H9 (cell line): Measurements from ENCODE around the gene LIF. TPM values are rescaled to one million over a fixed set of nuclear protein-coding genes. Genes with fewer than 3 reads are reported as not detected.
"Not testable (repeated sequence)": the region's sequence is repeated elsewhere in the genome, so short reads cannot be mapped to it uniquely, and the experiment has no call there.

Experiments used
- DNase-seq: peaks from one replicate; pipeline ENCODE4 v3.0.0-alpha.2; 2017
- H2AFZ ChIP-seq: one replicate; pipeline ENCODE4 v1.6.1; 2013; ENCODE audit warnings: mild to moderate bottlenecking, low read length, control low read depth, moderate library complexity
- H2AK5ac ChIP-seq: 2 replicates; pipeline ENCODE4 v1.6.1; 2013; ENCODE audit warnings: low read length, control low read depth, mixed read lengths; ENCODE audit not compliant: insufficient read length
- H2BK120ac ChIP-seq: one replicate; pipeline ENCODE4 v1.6.1; 2013; ENCODE audit warnings: low read depth, mild to moderate bottlenecking, low read length, control low read depth, inconsistent platforms; ENCODE audit not compliant: poor library complexity, severe bottlenecking
- H2BK12ac ChIP-seq: 2 replicates; pipeline ENCODE4 v1.6.1; 2013; ENCODE audit warnings: low read length, control low read depth, mixed read lengths, low read depth; ENCODE audit not compliant: insufficient read length
- H2BK15ac ChIP-seq: 2 replicates; pipeline ENCODE4 v1.6.1; 2013; ENCODE audit warnings: low read depth, low read length, control low read depth
- H2BK20ac ChIP-seq: one replicate; pipeline ENCODE4 v1.6.1; 2013; ENCODE audit warnings: low read depth, mild to moderate bottlenecking, low read length, control low read depth, inconsistent platforms; ENCODE audit not compliant: poor library complexity, severe bottlenecking
- H2BK5ac ChIP-seq: 2 replicates; pipeline ENCODE4 v1.6.1; 2013; ENCODE audit warnings: low read length, control low read depth, mixed read lengths; ENCODE audit not compliant: insufficient read length
- H3K14ac ChIP-seq: 2 replicates; pipeline ENCODE4 v1.6.1; 2013; ENCODE audit warnings: low read length, control low read depth; ENCODE audit not compliant: insufficient read depth
- H3K18ac ChIP-seq: 2 replicates; pipeline ENCODE4 v1.6.1; 2013; ENCODE audit warnings: low read depth, mild to moderate bottlenecking, mixed read lengths, low read length, control low read depth; ENCODE audit not compliant: insufficient read length
- H3K23ac ChIP-seq: 2 replicates; pipeline ENCODE4 v1.6.1; 2013; ENCODE audit warnings: low read length, control low read depth, mixed read lengths, low read depth; ENCODE audit not compliant: insufficient read length
- H3K23me2 ChIP-seq: 2 replicates; pipeline ENCODE4 v1.6.1; 2013; ENCODE audit warnings: low read depth, mild to moderate bottlenecking, mixed read lengths, low read length, control low read depth; ENCODE audit not compliant: insufficient read length, poor library complexity, severe bottlenecking
- H3K27ac ChIP-seq: 2 replicates; pipeline ENCODE4 v1.5.1; 2013; ENCODE audit warnings: low read length, control low read depth, mixed read lengths, low read depth; ENCODE audit not compliant: insufficient read length
- H3K27me3 ChIP-seq: 2 replicates; pipeline ENCODE4 v1.6.1; 2013; ENCODE audit warnings: low read length, control low read depth, inconsistent platforms; ENCODE audit not compliant: insufficient read depth
- H3K4ac ChIP-seq: 2 replicates; pipeline ENCODE4 v1.6.1; 2013; ENCODE audit warnings: low read depth, mild to moderate bottlenecking, control low read depth, inconsistent platforms, low read length, moderate library complexity
- H3K4me1 ChIP-seq: 2 replicates; pipeline ENCODE4 v1.6.1; 2013; ENCODE audit warnings: low read length, control low read depth, inconsistent platforms; ENCODE audit not compliant: insufficient read depth
- H3K4me2 ChIP-seq: 2 replicates; pipeline ENCODE4 v1.6.1; 2013; ENCODE audit warnings: low read length, control low read depth, mixed read lengths; ENCODE audit not compliant: insufficient read length, insufficient read depth
- H3K56ac ChIP-seq: 2 replicates; pipeline ENCODE4 v1.6.1; 2013; ENCODE audit warnings: low read depth, mild to moderate bottlenecking, mixed read lengths, low read length, control low read depth; ENCODE audit not compliant: insufficient read length
- H3K79me1 ChIP-seq: 2 replicates; pipeline ENCODE4 v1.6.1; 2013; ENCODE audit warnings: low read depth, mild to moderate bottlenecking, moderate library complexity, low read length, control low read depth, inconsistent platforms; ENCODE audit not compliant: insufficient read depth, poor library complexity, severe bottlenecking
- H3K79me2 ChIP-seq: 2 replicates; pipeline ENCODE4 v1.6.1; 2013; ENCODE audit warnings: low read length, control low read depth, inconsistent platforms; ENCODE audit not compliant: insufficient read depth
- H3K9ac ChIP-seq: 2 replicates; pipeline ENCODE4 v1.6.1; 2013; ENCODE audit warnings: low read length, control low read depth, mixed read lengths; ENCODE audit not compliant: insufficient read length; ENCODE audit errors: extremely low read depth
- H3K9me3 ChIP-seq: one replicate; pipeline ENCODE4 v1.6.1; 2013; ENCODE audit warnings: low read depth, low read length, inconsistent platforms; ENCODE audit not compliant: control insufficient read depth
- H3T11ph ChIP-seq: one replicate; pipeline ENCODE4 v1.6.1; 2013; ENCODE audit warnings: mild to moderate bottlenecking, low read length, control low read depth, inconsistent platforms
- H4K20me1 ChIP-seq: one replicate; pipeline ENCODE4 v1.6.1; 2013; ENCODE audit not compliant: control insufficient read depth, insufficient read length, insufficient read depth
- H4K5ac ChIP-seq: 2 replicates; pipeline ENCODE4 v1.6.1; 2013; ENCODE audit warnings: low read depth, mild to moderate bottlenecking, mixed read lengths, low read length, control low read depth; ENCODE audit not compliant: insufficient read length
- H4K8ac ChIP-seq: replicated peaks from 2 replicates; pipeline ENCODE4 v1.6.1; 2013; ENCODE audit warnings: low read length, control low read depth, mixed read lengths, low read depth; ENCODE audit not compliant: insufficient read length
- H4K91ac ChIP-seq: 2 replicates; pipeline ENCODE4 v1.6.1; 2013; ENCODE audit warnings: low read depth, mild to moderate bottlenecking, moderate library complexity, mixed read lengths, low read length, control low read depth; ENCODE audit not compliant: insufficient read length
- H3K27ac Mint-ChIP-seq, 3 experiments: 2 replicates in 2 of 3; 3 replicates in 1 of 3; pipeline ENCODE4 v1.8.0; 2020 to 2021; ENCODE audit warnings: mixed read lengths in 3 of 3, mild to moderate bottlenecking in 1 of 3, moderate library complexity in 1 of 3
- H3K27me3 Mint-ChIP-seq: 2 replicates; pipeline ENCODE4 v1.8.0; 2021; ENCODE audit warnings: low read depth, mild to moderate bottlenecking, moderate library complexity, mixed read lengths
- H3K36me3 Mint-ChIP-seq, 3 experiments: 2 replicates in 2 of 3; 3 replicates in 1 of 3; pipeline ENCODE4 v1.8.0; 2020 to 2021; ENCODE audit warnings: low read depth in 3 of 3, mixed read lengths in 3 of 3; ENCODE audit not compliant: insufficient read depth in 1 of 3
- H3K4me1 Mint-ChIP-seq, 2 experiments: 2 replicates each; pipeline ENCODE4 v1.8.0; 2020; ENCODE audit warnings: mixed read lengths in 2 of 2
- H3K4me3 Mint-ChIP-seq, 2 experiments: 2 replicates in 1 of 2; 3 replicates in 1 of 2; pipeline ENCODE4 v1.8.0; 2020 to 2021; ENCODE audit warnings: mild to moderate bottlenecking in 2 of 2, mixed read lengths in 2 of 2, moderate library complexity in 1 of 2
- H3K9me3 Mint-ChIP-seq, 2 experiments: 2 replicates in 1 of 2; 3 replicates in 1 of 2; pipeline ENCODE4 v1.8.0; 2020; ENCODE audit warnings: mild to moderate bottlenecking in 2 of 2, mixed read lengths in 2 of 2, moderate library complexity in 1 of 2
- CTCF ChIP-seq: fragments of 200-600 bp; sonication (generic); conservative IDR thresholded peaks from 3 replicates; pipeline ENCODE4 v1.8.0; 2021; ENCODE audit warnings: antibody characterized with exemption, mild to moderate bottlenecking
- WGBS: extraction: QIAGEN DNeasy Blood & Tissue Kit; methylation state at CpG from one replicate; pipeline ENCODE4 v1.1.7; 2013; ENCODE audit warnings: missing lambda C conversion rate, low lambda C conversion rate, mixed read lengths; ENCODE audit not compliant: insufficient read length; ENCODE audit errors: extremely low coverage; 5-methylcytosine and 5-hydroxymethylcytosine counted together
- total RNA-seq: library from RNA; stranded (reverse); gene quantifications from 2 replicates; pipeline ENCODE4 v1.2.1, GENCODE V29; 2021

LIF gene
- total RNA-seq, 1 experiment from 2014 or later: 6.1 TPM

- no peak overlapping the region for H3T11ph ChIP-seq
- DNase-seq: no peak
- H2BK15ac ChIP-seq: no peak overlapping the region
- no peak overlapping the region for H2AK5ac ChIP-seq
- no peak overlapping the region for H3K27ac ChIP-seq
- H3K4me1 ChIP-seq: peaks cover 12% of the 10 kb centered on the region
- H4K20me1 ChIP-seq: no peaks in the 10 kb centered on the region
- no peak for TF ChIP-seq CTCF
- no peak overlapping the region for H2BK5ac ChIP-seq
- Mint-ChIP-seq H3K27me3 (peaks cover 13% of the 10 kb centered on the region), H3K9me3 (peaks cover 0 to 2% of the 10 kb centered on the region in 2 experiments; a peak in 1 of 5 replicates), H3K27ac (no peak overlapping the region; a peak in 1 of 7 replicates), H3K4me3 (no peak overlapping the region), H3K4me1 (peaks cover 47 to 57% of the 10 kb centered on the region in 2 experiments), H3K36me3 (no peaks in the 10 kb centered on the region)
- WGBS: no CpG with 5 or more reads among the region's 7 CpGs
- H3K27me3 ChIP-seq: no peaks in the 10 kb centered on the region
- H3K4me2 ChIP-seq: no peak overlapping the region
- no peak overlapping the region for H4K8ac ChIP-seq
- H3K14ac ChIP-seq: no peak overlapping the region
- H3K23me2 ChIP-seq: no peaks in the 10 kb centered on the region
- H2BK20ac ChIP-seq: no peak overlapping the region
- no peak overlapping the region for H2BK120ac ChIP-seq
- H3K56ac ChIP-seq: no peak overlapping the region
- H4K5ac ChIP-seq: no peak overlapping the region
- no peaks in the 10 kb centered on the region for H3K79me1 ChIP-seq
- H3K9ac ChIP-seq: no peak overlapping the region
- no peaks in the 10 kb centered on the region for H3K79me2 ChIP-seq
- no peak overlapping the region for H4K91ac ChIP-seq
- no peak overlapping the region for H3K4ac ChIP-seq
- H3K23ac ChIP-seq: no peak overlapping the region
- no peaks in the 10 kb centered on the region for H3K9me3 ChIP-seq
- no peak overlapping the region for H2AFZ ChIP-seq
- H2BK12ac ChIP-seq: no peak overlapping the region
- peak overlapping the region; percentile 30 for H3K18ac ChIP-seq
Observed at GRCh38 chr22:30234786-30235470, 11.6 kb downstream of the LIF start.

- not testable (repeated sequence) for H3K4me2 ChIP-seq, H4K8ac ChIP-seq, H3K9me3 Mint-ChIP-seq, DNase-seq, H4K91ac ChIP-seq, H2BK120ac ChIP-seq, H3K56ac ChIP-seq, H3K14ac ChIP-seq, H3K9ac ChIP-seq, H3K36me3 Mint-ChIP-seq, H2BK20ac ChIP-seq, H3K4ac ChIP-seq, H3K18ac ChIP-seq, H2AFZ ChIP-seq, H3K27me3 ChIP-seq, H3K79me1 ChIP-seq, H2BK12ac ChIP-seq, H2BK15ac ChIP-seq, H2BK5ac ChIP-seq, H3K9me3 ChIP-seq, H3K27ac ChIP-seq, H3K4me3 Mint-ChIP-seq, H4K20me1 ChIP-seq, H2AK5ac ChIP-seq, H3K23me2 ChIP-seq, H4K5ac ChIP-seq, H3T11ph ChIP-seq, H3K23ac ChIP-seq, H3K27ac Mint-ChIP-seq, H3K79me2 ChIP-seq
- peaks cover 12% of the 10 kb centered on the region for H3K4me1 ChIP-seq
- Mint-ChIP-seq H3K27me3 (peaks cover 13% of the 10 kb centered on the region), H3K4me1 (peaks cover 49 to 59% of the 10 kb centered on the region in 2 experiments)
- WGBS: no CpG with 5 or more reads among the region's 3 CpGs
Observed at GRCh38 chr22:30234325-30234724, 12.2 kb downstream of the LIF start.
